DND-41 (cell line): ENCODE results near the gene GATD1.

ENCODE experiments used
- CTCF ChIP-seq: IDR thresholded peaks from 2 replicates; pipeline ENCODE4 v1.5.1; 2012; ENCODE audit warnings: borderline replicate concordance, low read length, moderate library complexity, mild to moderate bottlenecking; ENCODE audit not compliant: poor library complexity, severe bottlenecking; ENCODE audit errors: extremely low read depth
- EZH2 ChIP-seq: IDR thresholded peaks from 3 replicates; pipeline ENCODE4 v1.6.1; 2012; ENCODE audit warnings: borderline replicate concordance, low read depth, mild to moderate bottlenecking, moderate library complexity, low read length, inconsistent platforms; ENCODE audit not compliant: severe bottlenecking

DNA sequence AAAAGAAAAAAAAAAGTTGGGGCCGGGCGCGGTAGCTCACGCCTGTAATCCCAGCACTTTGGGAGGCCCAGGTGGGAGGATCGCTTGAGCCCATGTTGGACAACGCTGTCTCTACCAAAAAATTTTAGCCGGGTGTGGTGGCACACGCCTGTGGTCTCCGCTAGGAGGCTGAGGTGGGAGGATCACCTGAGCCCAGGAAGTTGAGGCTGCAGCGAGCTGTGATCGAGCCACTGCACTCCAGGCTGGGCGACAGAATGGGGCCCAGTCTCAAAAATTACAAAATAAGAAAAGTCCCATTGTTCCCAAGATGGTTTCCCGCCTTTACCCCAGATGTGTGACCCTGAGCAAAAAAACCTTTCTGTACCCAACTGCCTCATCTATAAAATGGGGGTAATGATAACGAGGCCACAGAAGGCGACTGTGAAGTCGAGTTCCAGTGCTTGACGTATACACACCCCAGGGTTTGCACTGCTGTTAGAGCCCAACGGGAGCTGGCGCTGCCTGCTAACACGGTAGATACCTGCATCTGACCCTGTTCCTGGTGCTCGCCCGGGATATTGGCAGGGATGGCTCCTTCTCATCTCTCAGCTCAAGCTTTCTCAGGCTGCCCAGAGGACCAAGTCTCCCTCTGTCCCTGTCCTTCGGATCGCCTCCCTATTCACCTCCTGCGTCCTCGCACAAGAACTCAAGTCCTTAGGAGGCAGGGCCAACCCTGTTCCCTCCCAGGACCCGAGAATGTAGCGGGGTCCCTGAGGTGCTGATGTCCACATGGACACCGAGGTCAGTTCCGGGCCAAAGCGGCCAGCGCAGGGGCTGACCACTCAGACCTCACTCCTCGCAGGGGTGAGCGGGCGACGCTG is 31.4 kb upstream of the GATD1 start:
- TF ChIP-seq CTCF = peak; percentile 9
- no peak for TF ChIP-seq EZH2
